CD4-positive, alpha-beta memory T cell (primary cell): Measurements from ENCODE around the gene BTBD18. TPM values are rescaled to one million over a fixed set of nuclear protein-coding genes. Genes with fewer than 3 reads are reported as not detected.

ENCODE experiments used
- CTCF ChIA-PET: fragments of 350-600 bp; sonication (Branson Sonifier 250); formaldehyde crosslinking; loops from one replicate; lab custom pipeline; 2021; ENCODE audit warnings: inconsistent platforms; ENCODE audit not compliant: partially characterized antibody; lab: Charles Lee
- POLR2A ChIA-PET: fragments of 350-600 bp; sonication (Branson Sonifier 250); formaldehyde crosslinking; loops from one replicate; lab custom pipeline; 2021; ENCODE audit not compliant: partially characterized antibody; lab: Charles Lee
- DNase-seq, 5 donors: peaks; one replicate each; pipeline versions ENCODE4 v3.0.0 to v3.0.0-alpha.2; 2020 to 2022; ENCODE audit warnings: mixed read lengths in 1 of 5
- H3K27ac ChIP-seq: one replicate; pipeline ENCODE4 v1.7.0; 2013; ENCODE audit warnings: low read depth, low read length
- H3K27me3 ChIP-seq: 2 replicates; pipeline ENCODE4 v1.7.0; 2013; ENCODE audit warnings: mild to moderate bottlenecking, low read length, moderate library complexity; ENCODE audit not compliant: insufficient read depth
- H3K36me3 ChIP-seq: 2 replicates; pipeline ENCODE4 v1.7.0; 2013; ENCODE audit warnings: mild to moderate bottlenecking, low read length, moderate library complexity; ENCODE audit not compliant: insufficient read depth
- H3K4me1 ChIP-seq: 2 replicates; pipeline ENCODE4 v1.7.0; 2013; ENCODE audit warnings: mild to moderate bottlenecking, low read length, moderate library complexity; ENCODE audit not compliant: insufficient read depth
- H3K4me3 ChIP-seq, 2 donors: one replicate each; pipeline ENCODE4 v1.7.0; 2013; ENCODE audit warnings: low read length in 2 of 2, mild to moderate bottlenecking in 1 of 2
- H3K9me3 ChIP-seq, 2 donors: one replicate each; pipeline ENCODE4 v1.7.0; 2013; ENCODE audit warnings: low read length in 2 of 2, control low read depth in 1 of 2; ENCODE audit not compliant: control insufficient read depth in 1 of 2
- H3K27ac Mint-ChIP-seq, 7 donors: one replicate each; pipeline ENCODE4 v1.8.0; 2020 to 2021; ENCODE audit warnings: mixed read lengths in 7 of 7, mild to moderate bottlenecking in 6 of 7, inconsistent platforms in 3 of 7, moderate library complexity in 3 of 7
- H3K27me3 Mint-ChIP-seq, 2 donors: one replicate each; pipeline ENCODE4 v1.8.0; 2020 to 2021; ENCODE audit warnings: mixed read lengths in 2 of 2
- H3K36me3 Mint-ChIP-seq, 2 donors: one replicate each; pipeline ENCODE4 v1.8.0; 2020 to 2021; ENCODE audit warnings: mixed read lengths in 2 of 2, inconsistent platforms in 1 of 2, mild to moderate bottlenecking in 1 of 2
- H3K4me1 Mint-ChIP-seq, 4 donors: one replicate each; pipeline ENCODE4 v1.8.0; 2020 to 2021; ENCODE audit warnings: mixed read lengths in 4 of 4, mild to moderate bottlenecking in 1 of 4
- H3K4me3 Mint-ChIP-seq, 8 donors: one replicate each; pipeline ENCODE4 v1.8.0; 2020 to 2021; ENCODE audit warnings: mixed read lengths in 8 of 8, mild to moderate bottlenecking in 7 of 8, moderate library complexity in 6 of 8, inconsistent platforms in 3 of 8
- H3K9me3 Mint-ChIP-seq, 8 donors: one replicate each; pipeline ENCODE4 v1.8.0; 2020 to 2021; ENCODE audit warnings: mixed read lengths in 8 of 8, mild to moderate bottlenecking in 5 of 8, inconsistent platforms in 3 of 8, moderate library complexity in 1 of 8
- intact Hi-C: fragments of 100-400 bp; cut with micrococcal nuclease; formaldehyde crosslinking; loops from one replicate; pipeline ENCODE4 v1.15.1; 2023
- polyA plus RNA-seq, 2 donors: library from polyadenylated mRNA; unstranded; fragments of 300-500 nt; fragmentation: Illumina TruSeq; gene quantifications; one replicate each; pipeline ENCODE4 v1.2.3, GENCODE V29; 2021
- total RNA-seq, 2 experiments: library from RNA; stranded (reverse); gene quantifications; one replicate each; pipeline ENCODE4 v1.2.3, GENCODE V29; 2021

BTBD18 gene
- total and polyA plus RNA-seq, 4 experiments from 2014 or later: 0.34 to 0.44 TPM; not detected in 2

GRCh38 chr11:57741132-57742086 is 10.2 kb downstream of the BTBD18 start, which contains the start of gene SELENOH:
Gene SELENOH (plus strand): TSS chr11:57741491. CDS start chr11:57741596, 105 bp downstream.
- H3K4me3 Mint-ChIP-seq: peak within 1 kb of the TSS; percentile 90 to 100 (median 98)
- Histone ChIP-seq H3K36me3 (peaks cover 17% of the 10 kb centered on the region), H3K27me3 (no peaks in the 10 kb centered on the region), H3K9me3 (no peaks in the 10 kb centered on the region), H3K4me1 (peaks cover 26% of the 10 kb centered on the region), H3K4me3 (peak within 1 kb of the TSS; percentile 77 to 80), H3K27ac (peak within 1 kb of the TSS; percentile 82)
- DNase-seq: peak; percentile 90 to 96 (median 91)
- H3K27me3 Mint-ChIP-seq: no peaks in the 10 kb centered on the region
- H3K36me3 Mint-ChIP-seq: peaks cover 34 to 66% of the 10 kb centered on the region in 2 donors
- no peaks in the 10 kb centered on the region for H3K9me3 Mint-ChIP-seq
- H3K4me1 Mint-ChIP-seq: peaks cover 18 to 36% (median 28%) of the 10 kb centered on the region in 4 donors
- ChIA-PET POLR2A (interaction anchor here (0.6 to 2.3 kb wide), 31 partner anchors 9 to 1404 kb away, joined by 3 to 29 read pairs (median 5); partner anchors contain the start of genes BTBD18, CLP1, CTNND1 and LPXN), CTCF (interaction anchor here (0.8 to 13.0 kb wide), 6 partner anchors 27 to 248 kb away, joined by 3 to 143 read pairs (median 4); partner anchors contain the start of gene UBE2L6)
- intact Hi-C loops: loop anchor here (1.0 to 2.0 kb wide), 9 partner anchors 29 to 838 kb away; partner anchors contain the start of genes CLP1, MED19, SSRP1 and TIMM10
- peak within 1 kb of the TSS; percentile 96 to 100 (median 99) for H3K27ac Mint-ChIP-seq

GRCh38 chr11:57735619-57736298 is 15.9 kb downstream of the BTBD18 start:
- POLR2A ChIA-PET: interaction anchor here (1.8 kb wide), 1 partner anchor 24 kb away, joined by 5 read pairs; the partner anchor contains the start of genes MED19 and TMX2

DNA sequence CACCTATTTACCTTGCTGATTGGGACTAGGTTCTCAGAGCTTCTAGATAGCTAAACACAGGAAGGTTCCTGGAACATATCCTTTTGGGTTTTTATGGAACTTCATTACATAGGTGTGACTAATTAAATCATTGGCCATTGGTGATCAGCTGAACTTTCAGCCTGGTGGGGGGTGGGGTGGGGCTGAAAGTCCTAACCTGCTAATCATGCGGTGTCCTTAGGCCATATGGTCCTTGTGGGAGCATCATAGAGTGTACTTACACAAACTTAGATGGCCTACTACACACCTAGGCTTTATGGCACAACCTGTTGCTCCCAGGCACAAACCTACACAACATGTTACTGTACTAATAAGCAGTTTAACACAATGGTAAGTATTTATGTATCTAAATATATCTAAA is 19.0 kb downstream of the BTBD18 start:
- Histone ChIP-seq H3K9me3 (no peaks in the 10 kb centered on the region), H3K36me3 (no peaks in the 10 kb centered on the region), H3K4me3 (no peak overlapping the region), H3K27ac (no peak overlapping the region), H3K4me1 (no peaks in the 10 kb centered on the region), H3K27me3 (no peaks in the 10 kb centered on the region)
- no peaks in the 10 kb centered on the region for H3K27me3 Mint-ChIP-seq
- peaks cover 4 to 24% of the 10 kb centered on the region in 2 donors for H3K36me3 Mint-ChIP-seq
- H3K4me1 Mint-ChIP-seq: peaks cover 0 to 12% (median 5%) of the 10 kb centered on the region in 4 donors
- DNase-seq: no peak
- no peak overlapping the region for H3K27ac Mint-ChIP-seq
- intact Hi-C loops: no loop called here
- ChIA-PET CTCF (interaction anchor here (1.1 to 1.4 kb wide), 2 partner anchors 14 to 91 kb away, joined by 3 to 4 read pairs; no protein-coding TSS in a partner anchor), POLR2A (interaction anchor here (1.1 kb wide), 1 partner anchor 9 kb away, joined by 4 read pairs; the partner anchor contains the start of gene SELENOH)
- no peak overlapping the region for H3K4me3 Mint-ChIP-seq
- H3K9me3 Mint-ChIP-seq: no peaks in the 10 kb centered on the region

More at GRCh38 chr11:57735619-57736298, 15.9 kb downstream of the BTBD18 start:
- Mint-ChIP-seq H3K4me1 (peaks cover under 1 to 7% (median 3%) of the 10 kb centered on the region in 4 donors), H3K9me3 (no peaks in the 10 kb centered on the region), H3K36me3 (peaks cover 10 to 34% of the 10 kb centered on the region in 2 donors), H3K27me3 (no peaks in the 10 kb centered on the region), H3K4me3 (no peak overlapping the region), H3K27ac (peak overlapping the region in 4 of 7 donors; percentile 19 to 55 (median 40))
- H3K36me3 ChIP-seq: no peaks in the 10 kb centered on the region
- H3K4me3 ChIP-seq: no peak overlapping the region
- no peak overlapping the region for H3K27ac ChIP-seq
- no peaks in the 10 kb centered on the region for H3K9me3 ChIP-seq
- no peaks in the 10 kb centered on the region for H3K27me3 ChIP-seq
- CTCF ChIA-PET: interaction anchor here (1.4 to 2.4 kb wide), 3 partner anchors 13 to 789 kb away, joined by 4 to 9 read pairs (median 6); no protein-coding TSS in a partner anchor
- peaks cover 6% of the 10 kb centered on the region for H3K4me1 ChIP-seq
- DNase-seq: no peak
- intact Hi-C loops: no loop called here

DNA sequence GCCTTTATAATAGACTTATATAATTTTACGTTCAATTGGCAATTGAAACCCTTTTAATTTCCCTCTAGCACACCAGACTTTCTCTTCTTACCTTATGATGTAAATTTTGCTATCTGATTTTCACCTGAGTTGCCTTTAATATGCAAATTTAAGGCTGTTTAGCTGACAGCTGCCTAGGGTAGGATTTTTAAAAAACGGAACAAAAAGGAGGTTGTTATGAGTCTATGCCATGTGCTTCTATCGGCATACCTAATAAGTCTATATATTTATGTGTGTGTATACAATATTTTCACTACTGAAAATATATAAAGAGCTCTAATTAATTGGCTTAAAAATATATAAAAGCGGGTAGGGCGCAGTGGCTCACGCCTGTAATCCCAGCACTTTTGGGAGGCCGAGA is 22.1 kb downstream of the BTBD18 start:
- no peaks in the 10 kb centered on the region for H3K9me3 Mint-ChIP-seq
- intact Hi-C loops: no loop called here
- POLR2A ChIA-PET: no interaction called here
- no peaks in the 10 kb centered on the region for H3K4me1 ChIP-seq
- no peaks in the 10 kb centered on the region for H3K27me3 Mint-ChIP-seq
- no peak for DNase-seq
- no peak overlapping the region for H3K4me3 Mint-ChIP-seq
- no peak overlapping the region for H3K27ac Mint-ChIP-seq
- peaks cover 0 to 16% (median 6%) of the 10 kb centered on the region in 4 donors for H3K4me1 Mint-ChIP-seq
- H3K36me3 ChIP-seq: no peaks in the 10 kb centered on the region
- H3K27me3 ChIP-seq: no peaks in the 10 kb centered on the region
- no peaks in the 10 kb centered on the region for H3K9me3 ChIP-seq
- no peak overlapping the region for H3K4me3 ChIP-seq
- peaks cover 0 to 9% of the 10 kb centered on the region in 2 donors for H3K36me3 Mint-ChIP-seq
- CTCF ChIA-PET: interaction anchor here (2.0 kb wide), 1 partner anchor 71 kb away, joined by 6 read pairs; no protein-coding TSS in a partner anchor
- H3K27ac ChIP-seq: no peak overlapping the region

- no peaks in the 10 kb centered on the region for H3K9me3 ChIP-seq
- peaks cover 0 to 9% of the 10 kb centered on the region in 2 donors for H3K36me3 Mint-ChIP-seq
- CTCF ChIA-PET: interaction anchor here (1.1 to 2.0 kb wide), 3 partner anchors 72 to 87 kb away, joined by 3 to 6 read pairs (median 3); no protein-coding TSS in a partner anchor
- no peaks in the 10 kb centered on the region for H3K27me3 ChIP-seq
- H3K27me3 Mint-ChIP-seq: no peaks in the 10 kb centered on the region
- H3K4me1 Mint-ChIP-seq: peaks cover 0 to 16% (median 6%) of the 10 kb centered on the region in 4 donors
- DNase-seq: no peak
- H3K4me3 ChIP-seq: no peak overlapping the region
- intact Hi-C loops: no loop called here
- H3K4me1 ChIP-seq: no peaks in the 10 kb centered on the region
- H3K27ac ChIP-seq: no peak overlapping the region
- no peak overlapping the region for H3K4me3 Mint-ChIP-seq
- peak overlapping the region in 2 of 7 donors; percentile 26 to 70 for H3K27ac Mint-ChIP-seq
- H3K36me3 ChIP-seq: no peaks in the 10 kb centered on the region
- no peaks in the 10 kb centered on the region for H3K9me3 Mint-ChIP-seq
- POLR2A ChIA-PET: no interaction called here
Observed at GRCh38 chr11:57728829-57729228, 22.8 kb downstream of the BTBD18 start.

DNA sequence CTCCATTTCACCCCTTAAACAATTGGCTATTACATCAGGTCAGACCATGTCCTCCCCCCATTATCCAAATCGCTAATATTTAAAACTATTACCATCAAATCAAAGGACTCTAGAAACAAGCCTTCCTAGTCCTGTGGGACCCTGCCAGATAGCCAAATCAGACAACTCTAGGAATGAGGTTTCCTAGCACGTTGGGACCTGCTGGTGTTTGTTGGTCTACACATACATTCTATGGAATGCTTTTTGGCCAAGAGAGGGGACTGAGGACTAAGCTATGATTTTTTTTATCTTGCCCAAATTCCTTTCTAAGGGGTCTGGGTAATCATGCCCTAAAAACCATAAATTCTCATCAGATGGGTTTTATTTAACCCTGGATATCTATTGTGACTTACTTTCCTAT is 24.4 kb downstream of the BTBD18 start:
- H3K4me3 ChIP-seq: no peak overlapping the region
- Mint-ChIP-seq H3K4me3 (no peak overlapping the region), H3K4me1 (peaks cover 0 to 16% (median 5%) of the 10 kb centered on the region in 4 donors), H3K27ac (peak overlapping the region in 2 of 7 donors; percentile 1 to 48), H3K9me3 (no peaks in the 10 kb centered on the region), H3K27me3 (no peaks in the 10 kb centered on the region), H3K36me3 (peaks cover 0 to 9% of the 10 kb centered on the region in 2 donors)
- DNase-seq: no peak
- H3K27me3 ChIP-seq: no peaks in the 10 kb centered on the region
- H3K9me3 ChIP-seq: no peaks in the 10 kb centered on the region
- CTCF ChIA-PET: interaction anchor here (0.9 kb wide), 2 partner anchors 9 to 73 kb away, joined by 3 to 4 read pairs; no protein-coding TSS in a partner anchor
- no peaks in the 10 kb centered on the region for H3K4me1 ChIP-seq
- H3K36me3 ChIP-seq: no peaks in the 10 kb centered on the region
- POLR2A ChIA-PET: no interaction called here
- intact Hi-C loops: no loop called here
- no peak overlapping the region for H3K27ac ChIP-seq
